Stimulated activated CD8-positive, alpha-beta memory T cell treated with anti-CD3 and anti-CD28 coated beads, Interleukin-12 subunit alpha, Interleukin-12 subunit beta, amount 100 ng/mL, for 1 hour (primary cell): ENCODE results near the gene CNST.
"Not testable (repeated sequence)": the region's sequence is repeated elsewhere in the genome, so short reads cannot be mapped to it uniquely, and the experiment has no call there.

Source experiments
- DNase-seq: peaks from one replicate; pipeline ENCODE4 v3.0.0-alpha.2; 2020; ENCODE audit warnings: low read depth

Gene CNST

GRCh38 chr1:246709835-246710234 is 143.6 kb downstream of the CNST start:
- no peak for DNase-seq

- no peak for DNase-seq
Observed at GRCh38 chr1:246711548-246712003, 145.3 kb downstream of the CNST start.

- DNase-seq: not testable (repeated sequence)
Observed at GRCh38 chr1:246712428-246712827, 146.2 kb downstream of the CNST start.
